ENCODE measurements around the gene ERC2. TPM values are rescaled to one million over a fixed set of nuclear protein-coding genes. Genes with fewer than 3 reads are reported as not detected.

Gene ERC2
- total RNA-seq (2022; extraction: Qiagen RNA extraction), result 0.14 to 0.19 TPM in 2 of 5 replicates, not detected in the others

GRCh38 chr3:56468184-56469106 lies at the start of gene ERC2:
Gene ERC2 (minus strand): TSS chr3:56468467.

GRCh38 chr3:55486857-55487380 lies 981.3 kb downstream of the ERC2 start, which contains the start of gene WNT5A:
Gene WNT5A (minus strand): TSS chr3:55487306. CDS start chr3:55486985, 321 bp downstream.

Other genes with a start within 250 kb of the ERC2 start
- 3.5 to 5.9 TPM (median 5.4 TPM) in 5 replicates for gene CCDC66, start 88.7 kb upstream of the ERC2 start, total RNA-seq (2022; extraction: Qiagen RNA extraction)
- 16.0 to 21.8 TPM (median 18.3 TPM) in 5 replicates for gene TASOR, start 214.8 kb upstream of the ERC2 start, total RNA-seq (2022; extraction: Qiagen RNA extraction)